MCF 10A (cell line): Measurements from ENCODE around the gene SLC25A5. TPM values are rescaled to one million over a fixed set of nuclear protein-coding genes. Genes with fewer than 3 reads are reported as not detected.
A peak's percentile ranks its signal among the peaks of the same experiment; 100 is the strongest.

Experiments
- BruUV-seq: library from RNA; stranded (reverse); fragments of 400-500 nt; replicated peaks from 2 replicates; lab custom pipeline; 2021; lab: Mats Ljungman, UMichigan
- CTCF ChIA-PET: fragments of 300-600 bp; sonication (Branson Sonifier 250); formaldehyde crosslinking; extraction: SDS; loops from one replicate; lab custom pipeline; 2021; ENCODE audit warnings: antibody characterized with exemption, inconsistent platforms; lab: Yijun Ruan, JAX
- POLR2A ChIA-PET: fragments of 300-600, 350-650 bp; sonication (Branson Sonifier 250); formaldehyde crosslinking; extraction: SDS; loops from one replicate; lab custom pipeline; 2020; ENCODE audit warnings: antibody characterized with exemption, inconsistent platforms; lab: Yijun Ruan, JAX
- DNase-seq: peaks from one replicate; pipeline ENCODE4 v3.0.0-alpha.2; 2018; ENCODE audit not compliant: unreplicated experiment
- H3K27ac Mint-ChIP-seq: one replicate; pipeline ENCODE4 v1.8.0; 2022; ENCODE audit warnings: mild to moderate bottlenecking, low read depth, mixed read lengths; ENCODE audit not compliant: unreplicated experiment
- H3K27me3 Mint-ChIP-seq: one replicate; pipeline ENCODE4 v1.8.0; 2022; ENCODE audit warnings: mixed read lengths; ENCODE audit not compliant: insufficient read depth, unreplicated experiment
- H3K36me3 Mint-ChIP-seq: one replicate; pipeline ENCODE4 v1.8.0; 2022; ENCODE audit warnings: mild to moderate bottlenecking, moderate library complexity, mixed read lengths; ENCODE audit not compliant: insufficient read depth, unreplicated experiment
- H3K4me1 Mint-ChIP-seq: one replicate; pipeline ENCODE4 v1.8.0; 2022; ENCODE audit warnings: mixed read lengths; ENCODE audit not compliant: insufficient read depth, unreplicated experiment
- H3K4me3 Mint-ChIP-seq: one replicate; pipeline ENCODE4 v1.8.0; 2022; ENCODE audit warnings: mild to moderate bottlenecking, moderate library complexity, mixed read lengths; ENCODE audit not compliant: unreplicated experiment
- H3K9me3 Mint-ChIP-seq: one replicate; pipeline ENCODE4 v1.8.0; 2022; ENCODE audit warnings: mixed read lengths; ENCODE audit not compliant: unreplicated experiment
- CTCF ChIP-seq: fragments of 200-600 bp; IDR thresholded peaks from one replicate; pipeline ENCODE4 v1.8.0; 2022; ENCODE audit warnings: antibody characterized with exemption, mild to moderate bottlenecking; ENCODE audit not compliant: unreplicated experiment
- intact Hi-C: fragments of 100-400 bp; cut with micrococcal nuclease; formaldehyde crosslinking; loops from 2 replicates; pipeline ENCODE4 v1.14.1; 2022
- total RNA-seq: library from RNA; stranded (reverse); gene quantifications from 2 replicates; pipeline ENCODE4 v1.2.3, GENCODE V29; 2022

The SLC25A5 gene
- total RNA-seq, 1 experiment from 2014 or later, result 405 TPM

- Mint-ChIP-seq H3K4me1 (no peaks in the 10 kb centered on the region), H3K27me3 (no peaks in the 10 kb centered on the region), H3K36me3 (peaks cover 42% of the 10 kb centered on the region), H3K27ac (no peak overlapping the region), H3K9me3 (no peaks in the 10 kb centered on the region), H3K4me3 (no peak overlapping the region)
- ChIA-PET CTCF (no interaction called here), POLR2A (interaction anchor here (0.5 to 1.3 kb wide), 5 partner anchors 9 to 231 kb away, joined by 3 to 7 read pairs (median 3); partner anchors contain the start of gene PGRMC1)
- BruUV-seq, result no TSS peak
- intact Hi-C loops, result no loop called here
- no peak for TF ChIP-seq CTCF
- no peak for DNase-seq
Observed at GRCh38 chrX:119467433-119467832, 811 bp upstream of the SLC25A5 start.

GRCh38 chrX:119468551-119469312 lies 488 bp downstream of the SLC25A5 start:
- Mint-ChIP-seq H3K36me3 (peaks cover 46% of the 10 kb centered on the region), H3K9me3 (no peaks in the 10 kb centered on the region), H3K4me1 (no peaks in the 10 kb centered on the region), H3K27me3 (no peaks in the 10 kb centered on the region), H3K27ac (peak overlapping the region; percentile 87), H3K4me3 (peak overlapping the region; percentile 81)
- DNase-seq, result peak; percentile 75
- ChIA-PET CTCF (interaction anchor here (0.6 to 1.7 kb wide), 8 partner anchors 10 to 134 kb away, joined by 3 to 18 read pairs (median 4); no protein-coding TSS in a partner anchor), POLR2A (interaction anchor here (0.7 to 2.4 kb wide), 26 partner anchors 9 to 401 kb away, joined by 3 to 17 read pairs (median 4); partner anchors contain the start of genes RPL39 and SLC25A43)
- intact Hi-C loops, result loop anchor here (1.0 kb wide), 1 partner anchor 77 kb away; no protein-coding TSS in a partner anchor
- TF ChIP-seq CTCF, result peak; percentile 54
- TSS peak; percentile 41 for BruUV-seq

- intact Hi-C loops, result loop anchor here (1.0 kb wide), 1 partner anchor 78 kb away; no protein-coding TSS in a partner anchor
- H3K4me3 Mint-ChIP-seq, result peak overlapping the region; percentile 81
- POLR2A ChIA-PET, result interaction anchor here (0.7 to 2.4 kb wide), 12 partner anchors 9 to 237 kb away, joined by 3 to 17 read pairs (median 5); no protein-coding TSS in a partner anchor
- H3K27ac Mint-ChIP-seq, result no peak overlapping the region
- CTCF ChIA-PET, result interaction anchor here (0.8 to 1.7 kb wide), 7 partner anchors 9 to 134 kb away, joined by 3 to 18 read pairs (median 5); no protein-coding TSS in a partner anchor
- peaks cover 46% of the 10 kb centered on the region for H3K36me3 Mint-ChIP-seq
- DNase-seq, result no peak
- H3K9me3 Mint-ChIP-seq, result no peaks in the 10 kb centered on the region
- H3K4me1 Mint-ChIP-seq, result no peaks in the 10 kb centered on the region
- no peak for TF ChIP-seq CTCF
- no TSS peak for BruUV-seq
- H3K27me3 Mint-ChIP-seq, result no peaks in the 10 kb centered on the region
Observed at GRCh38 chrX:119469313-119469635, 1.0 kb downstream of the SLC25A5 start.
